BJ (cell line): ENCODE measurements around the gene EGFL7. TPM values are rescaled to one million over a fixed set of nuclear protein-coding genes. Genes with fewer than 3 reads are reported as not detected.

Experiments
- CTCF ChIA-PET: fragments of 350-600 bp; formaldehyde crosslinking; extraction: SDS; loops from one replicate; lab custom pipeline; 2021; ENCODE audit warnings: antibody characterized with exemption, inconsistent platforms; lab: Yijun Ruan, JAX
- POLR2A ChIA-PET: fragments of 300-600 bp; sonication (Branson Sonifier 250); formaldehyde crosslinking; extraction: SDS; loops from one replicate; lab custom pipeline; 2021; ENCODE audit warnings: antibody characterized with exemption; lab: Charles Lee
- DNase-seq: peaks from one replicate; pipeline ENCODE4 v3.0.0-alpha.2; 2011; ENCODE audit warnings: low read depth
- H3K27me3 ChIP-seq: 2 replicates; pipeline ENCODE4 v1.6.0; 2011; ENCODE audit warnings: low read length; ENCODE audit not compliant: control insufficient read depth, insufficient read depth
- H3K36me3 ChIP-seq: 2 replicates; pipeline ENCODE4 v1.5.1; 2011; ENCODE audit warnings: low read length; ENCODE audit not compliant: control insufficient read depth, insufficient read depth
- H3K4me3 ChIP-seq: 2 replicates; pipeline ENCODE4 v1.5.1; 2011; ENCODE audit warnings: low read depth, mild to moderate bottlenecking, control low read depth, low read length
- CTCF ChIP-seq: IDR thresholded peaks from 2 replicates; pipeline ENCODE4 v1.5.1; 2011; ENCODE audit warnings: low read depth, mild to moderate bottlenecking, control low read depth, inconsistent platforms, low read length, moderate library complexity; ENCODE audit not compliant: insufficient read depth
- polyA plus RNA-seq: library from polyadenylated mRNA; depleted of rRNA; stranded (reverse); fragments of >200 nt; gene quantifications from 2 replicates; pipeline ENCODE4 v1.2.3, GENCODE V29; 2011

EGFL7 gene
- polyA plus RNA-seq, 1 experiment = 26.9 TPM

- ChIA-PET POLR2A (interaction anchor here (0.6 kb wide), 1 partner anchor 72 kb away, joined by 3 read pairs; no protein-coding TSS in a partner anchor), CTCF (interaction anchor here (1.2 to 3.0 kb wide), 4 partner anchors 9 to 172 kb away, joined by 5 to 15 read pairs (median 6); no protein-coding TSS in a partner anchor)
- H3K4me3 ChIP-seq = no peak overlapping the region
- no peaks in the 10 kb centered on the region for H3K36me3 ChIP-seq
- H3K27me3 ChIP-seq = peaks cover 5% of the 10 kb centered on the region; the same call in 1 of the 2 replicates
- DNase-seq = no peak
- TF ChIP-seq CTCF = no peak
These were observed 6.5 kb upstream of the EGFL7 start for GRCh38 chr9:136656183-136656738.

DNA sequence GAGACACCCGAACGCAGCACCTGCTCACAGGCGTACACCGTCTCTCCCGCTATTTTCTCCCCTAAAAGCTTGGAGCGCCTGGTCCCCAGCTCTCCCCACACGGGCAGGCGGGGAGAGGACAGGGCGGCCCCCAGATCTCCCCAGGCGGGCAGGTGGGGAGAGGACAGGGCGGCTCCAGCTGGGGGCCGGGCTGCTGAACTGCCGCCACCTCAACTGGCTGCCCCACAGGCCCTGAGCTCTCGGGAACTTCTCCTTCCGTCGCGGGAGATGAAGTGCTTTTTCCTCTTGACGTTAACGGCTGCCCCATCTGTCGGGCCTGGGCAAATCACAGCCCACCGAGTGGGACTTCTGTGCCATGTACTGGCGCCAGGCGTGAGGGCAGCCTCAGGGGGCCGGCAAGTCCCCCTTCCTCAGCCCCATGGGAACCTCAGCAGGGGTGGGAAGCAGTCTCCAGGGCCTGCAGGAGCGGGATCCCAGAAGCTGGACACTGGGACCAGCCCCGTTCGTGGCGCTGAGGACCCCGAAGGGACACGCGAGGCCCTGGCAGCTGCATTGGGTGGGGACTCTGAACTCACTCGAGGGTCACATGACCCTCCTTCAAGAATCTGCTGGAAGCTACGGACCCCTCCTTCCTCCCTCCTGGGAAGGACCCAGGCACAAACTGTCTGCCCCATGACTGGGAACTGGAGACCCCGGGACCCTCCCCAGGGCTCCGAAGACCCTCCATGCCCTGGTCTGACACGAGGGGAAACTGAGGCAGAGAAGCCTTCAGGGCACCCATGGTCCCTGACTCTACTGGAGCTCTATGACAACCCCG lies 5.7 kb upstream of the EGFL7 start:
- ChIA-PET CTCF (interaction anchor here (0.7 to 3.0 kb wide), 6 partner anchors 8 to 172 kb away, joined by 4 to 15 read pairs (median 5); no protein-coding TSS in a partner anchor), POLR2A (interaction anchor here (0.6 kb wide), 1 partner anchor 71 kb away, joined by 3 read pairs; no protein-coding TSS in a partner anchor)
- H3K4me3 ChIP-seq = no peak overlapping the region
- H3K27me3 ChIP-seq = peaks cover 5% of the 10 kb centered on the region; the same call in 1 of the 2 replicates
- no peak for DNase-seq
- no peaks in the 10 kb centered on the region for H3K36me3 ChIP-seq
- no peak for TF ChIP-seq CTCF

- Histone ChIP-seq H3K27me3 (peaks cover 5% of the 10 kb centered on the region; the same call in 1 of the 2 replicates), H3K4me3 (no peak overlapping the region), H3K36me3 (no peaks in the 10 kb centered on the region)
- no peak for DNase-seq
- CTCF ChIA-PET = interaction anchor here (1.0 to 3.0 kb wide), 3 partner anchors 12 to 173 kb away, joined by 3 to 15 read pairs (median 5); no protein-coding TSS in a partner anchor
- TF ChIP-seq CTCF = no peak
- POLR2A ChIA-PET = no interaction called here
These were observed 4.5 kb upstream of the EGFL7 start for GRCh38 chr9:136657974-136658848.

- H3K27me3 ChIP-seq = peaks cover 5% of the 10 kb centered on the region; the same call in 1 of the 2 replicates
- no peak overlapping the region for H3K4me3 ChIP-seq
- no peak for DNase-seq
- H3K36me3 ChIP-seq = no peaks in the 10 kb centered on the region
- ChIA-PET POLR2A (no interaction called here), CTCF (interaction anchor here (1.0 to 3.0 kb wide), 2 partner anchors 13 to 174 kb away, joined by 3 to 15 read pairs; no protein-coding TSS in a partner anchor)
- no peak for TF ChIP-seq CTCF
These were observed 3.7 kb upstream of the EGFL7 start for GRCh38 chr9:136658849-136659535.
